ENCODE results near the gene MIAT. TPM values are rescaled to one million over a fixed set of nuclear protein-coding genes. Genes with fewer than 3 reads are reported as not detected.

MIAT gene
- total and polyA plus RNA-seq, 2 of the 4 experiments (the other 2 are of a cell fraction) = 0.54 to 0.65 TPM

GRCh38 chr22:26691377-26691716, 34.0 kb downstream of the MIAT start:
- in situ Hi-C loops (cut with MboI; ENCODE audit: low sequenced_read_pairs) = no loop called here

More at GRCh38 chr22:26691377-26691716, 34.0 kb downstream of the MIAT start:
- no peak overlapping the region for H3K4me2 ChIP-seq (ENCODE audit: low read depth, low read length)
- H3K4me1 ChIP-seq (ENCODE audit: control insufficient read depth, insufficient read depth, low read length) = no peaks in the 10 kb centered on the region
- H2BK20ac ChIP-seq (ENCODE audit: low read depth, low read length) = no peak overlapping the region
- H3K9me1 ChIP-seq (ENCODE audit: insufficient read depth, low read length) = 0 out of 2 replicates have a peak, but pooled peaks cover 3% of the 10 kb centered on the region
- no peak overlapping the region for H2AFZ ChIP-seq (replicated peaks; ENCODE audit: low read length, poor library complexity)
- H3K4me3 ChIP-seq (ENCODE audit: insufficient read depth, low read depth, low read length) = no peak overlapping the region
- no peak for TF ChIP-seq CTCF (conservative IDR thresholded peaks at IDR 0.05; ENCODE audit: low read depth, low read length)
- TF ChIP-seq FOS (IDR thresholded peaks at IDR 0.05; ENCODE audit: low read depth, low read length) = no peak
- TF ChIP-seq CHD1 (IDR thresholded peaks at IDR 0.05; ENCODE audit: low read depth, low read length) = no peak
- TF ChIP-seq NFE2L2 (IDR thresholded peaks at IDR 0.05; ENCODE audit: low read depth, low read length) = no peak
- no peak for TF ChIP-seq BHLHE40 (IDR thresholded peaks at IDR 0.05; ENCODE audit: low read depth, low read length)
- TF ChIP-seq RCOR1 (IDR thresholded peaks at IDR 0.05; ENCODE audit: insufficient replicate concordance, low read length) = no peak
- TF ChIP-seq SMC3 (IDR thresholded peaks at IDR 0.05; ENCODE audit: low read depth, low read length) = no peak
- no peak overlapping the region for H3K56ac ChIP-seq (ENCODE audit: extremely low read depth, insufficient read depth, low read length)
- no peak overlapping the region for H3K23ac ChIP-seq (ENCODE audit: low read depth, low read length)
- no peak overlapping the region for H3K4ac ChIP-seq (ENCODE audit: low read depth, low read length)
- no peaks in the 10 kb centered on the region; the same call in 1 of the 2 replicates for H4K20me1 ChIP-seq (ENCODE audit: insufficient read depth, low read length)
- CTCF ChIA-PET = no interaction called here
- WGBS, 2 experiments (ENCODE audit: extremely low coverage in 2 of 2, insufficient read length in 1 of 2) = 100% methylated on average over 3 of the region's 6 CpGs; no CpG with 5 or more reads in 1 of the 2 experiments
- dilution Hi-C loops (cut with HindIII; ENCODE audit: low sequenced_read_pairs, unreplicated experiment) = no loop called here
- no peak overlapping the region for H3K9ac ChIP-seq (ENCODE audit: low read depth, low read length)
- H2BK5ac ChIP-seq (ENCODE audit: low read depth, low read length, poor library complexity, severe bottlenecking) = no peak overlapping the region
- no peak overlapping the region for H4K5ac ChIP-seq (ENCODE audit: low read depth, low read length)
- DNase-seq = no peak
- no peak overlapping the region for H2BK15ac ChIP-seq (ENCODE audit: low read depth, low read length)
- peaks cover 6 to 16% of the 10 kb centered on the region in 2 experiments; a peak in 3 of 4 replicates for H3K79me1 ChIP-seq (ENCODE audit: low read depth in 1 of 2, low read length in 2 of 2)
- H2AK5ac ChIP-seq (ENCODE audit: low read depth, low read length) = no peak overlapping the region
- POLR2A ChIA-PET (ENCODE audit: unreplicated experiment) = no interaction called here
- intact Hi-C loops (cut with micrococcal nuclease) = no loop called here
- H3K27me3 ChIP-seq (ENCODE audit: control insufficient read depth, insufficient read depth, low read length) = no peaks in the 10 kb centered on the region
- H4K8ac ChIP-seq (ENCODE audit: low read depth in 2 of 2, low read length in 2 of 2) = no peak overlapping the region
- H3K14ac ChIP-seq (replicated peaks; ENCODE audit: low read depth, low read length) = no peak overlapping the region
- H3K36me3 ChIP-seq (ENCODE audit: control insufficient read depth, insufficient read depth, low read length) = no peaks in the 10 kb centered on the region; the same call in 1 of the 2 replicates
- no peak overlapping the region for H4K91ac ChIP-seq (ENCODE audit: insufficient read depth, low read depth, low read length)
- H2BK120ac ChIP-seq (ENCODE audit: low read depth, low read length) = no peak overlapping the region
- BruUV-seq (replicated peaks) = no TSS peak
- no peak overlapping the region for H3K18ac ChIP-seq (ENCODE audit: low read depth, low read length)
- no peak overlapping the region for H3K27ac ChIP-seq (ENCODE audit: insufficient read depth, low read length)
- H3K9me3 ChIP-seq (ENCODE audit: control insufficient read depth, insufficient read depth, low read length) = no peaks in the 10 kb centered on the region
- H2AK9ac ChIP-seq (replicated peaks; ENCODE audit: low read depth, low read length, poor library complexity) = no peak overlapping the region
- ATAC-seq (ENCODE audit: low read depth) = no peak

Measured in IMR-90 (cell line).